ENCODE measurements around the gene LYPD5. TPM values are rescaled to one million over a fixed set of nuclear protein-coding genes. Genes with fewer than 3 reads are reported as not detected.
"Not testable (repeated sequence)": the region's sequence is repeated elsewhere in the genome, so short reads cannot be mapped to it uniquely, and the experiment has no call there.

The LYPD5 gene
- total RNA-seq, 1 experiment from 2014 or later: 0.46 TPM

DNA sequence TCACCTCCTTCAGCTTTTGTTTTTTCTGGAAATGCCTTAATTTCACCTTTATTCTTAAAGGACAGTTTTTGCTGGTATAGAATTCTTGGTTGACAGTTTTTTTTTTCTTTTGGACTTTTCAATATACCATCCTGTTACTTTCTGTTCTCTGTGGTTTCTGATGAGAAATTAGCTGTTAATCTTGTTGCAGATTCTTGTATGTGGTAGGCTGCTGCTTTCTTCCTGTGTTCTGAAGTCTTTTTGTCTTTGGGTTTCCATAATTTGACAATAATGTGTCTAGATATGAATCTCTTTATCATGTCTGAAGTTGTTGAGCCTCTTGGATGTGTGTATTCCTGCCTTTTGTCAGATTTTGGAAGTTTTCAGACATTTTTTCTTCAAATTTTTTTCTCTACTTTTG is 36.9 kb upstream of the LYPD5 start:
- Mint-ChIP-seq H3K27ac (no peak overlapping the region), H3K9me3 (peaks cover 65% of the 10 kb centered on the region)

DNA sequence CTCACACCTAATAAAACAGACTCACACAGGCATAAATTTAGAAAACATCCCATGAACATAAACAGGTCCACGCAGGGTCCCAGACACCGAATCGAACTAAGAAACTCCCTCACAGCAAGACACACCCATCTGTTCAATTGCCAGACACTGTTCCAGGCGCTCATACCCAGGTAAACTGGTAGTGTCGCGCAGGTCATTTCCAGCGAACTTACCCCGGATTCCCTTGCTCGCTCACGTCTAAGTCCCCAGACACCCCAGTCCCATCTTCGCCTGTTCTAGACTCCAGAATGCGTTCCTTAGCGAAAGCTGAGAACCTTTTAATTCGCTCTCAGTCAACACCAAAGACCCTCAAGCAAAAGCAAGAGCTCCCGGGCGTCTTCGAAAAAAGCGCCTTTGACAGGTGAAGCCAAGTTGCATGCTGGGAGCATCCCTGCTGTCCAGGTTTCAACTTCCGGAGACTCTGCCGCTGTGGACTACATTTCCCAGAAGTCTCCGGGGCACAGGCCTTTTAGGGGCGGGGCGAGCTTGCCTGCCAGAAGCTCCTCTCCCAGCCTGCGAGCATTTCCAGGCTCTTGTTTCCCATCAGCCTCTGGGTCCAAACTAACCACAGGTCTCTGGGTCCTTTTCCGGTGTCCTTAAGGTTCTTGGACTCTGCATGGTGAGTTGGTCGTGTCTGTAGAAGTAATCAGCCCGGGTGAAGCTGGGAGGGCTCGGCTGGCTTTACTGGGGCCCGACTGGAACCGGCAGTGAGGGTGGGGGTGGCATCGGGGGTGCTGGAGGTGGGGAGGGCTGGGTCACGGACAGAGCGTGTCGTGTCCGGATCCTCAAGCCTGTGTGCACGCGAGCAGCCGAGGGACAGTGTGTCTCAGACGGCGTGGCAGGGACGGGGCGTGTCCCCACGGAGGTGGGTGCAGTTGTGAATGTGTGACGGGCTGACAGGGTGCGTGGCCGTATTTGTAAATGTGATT is 24.8 kb upstream of the LYPD5 start, which contains the start of gene ZNF283:
Gene ZNF283 (plus strand): TSS at position 535 of the 968 bp plus-strand sequence. CDS start 6,184 bp downstream, outside the sequence.
- peaks cover 7% of the 10 kb centered on the region; the same call in 1 of the 2 replicates for H3K4me1 Mint-ChIP-seq
- TF ChIP-seq ZNF671 (CRISPR knock-in tag; IDR thresholded peaks at IDR 0.05) (no peak), CBFB (CRISPR knock-in tag; IDR thresholded peaks at IDR 0.05; ENCODE audit: low read depth) (no peak), GABPB1 (CRISPR knock-in tag; IDR thresholded peaks at IDR 0.05) (peak; percentile 38; the same call in 1 of the 2 replicates)
- TF ChIP-seq, protein P1, sequence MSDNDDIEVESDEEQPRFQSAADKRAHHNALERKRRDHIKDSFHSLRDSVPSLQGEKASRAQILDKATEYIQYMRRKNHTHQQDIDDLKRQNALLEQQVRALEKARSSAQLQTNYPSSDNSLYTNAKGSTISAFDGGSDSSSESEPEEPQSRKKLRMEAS (CRISPR knock-in tag; IDR thresholded peaks at IDR 0.05): peak; percentile 85
- TF ChIP-seq, protein P2, sequence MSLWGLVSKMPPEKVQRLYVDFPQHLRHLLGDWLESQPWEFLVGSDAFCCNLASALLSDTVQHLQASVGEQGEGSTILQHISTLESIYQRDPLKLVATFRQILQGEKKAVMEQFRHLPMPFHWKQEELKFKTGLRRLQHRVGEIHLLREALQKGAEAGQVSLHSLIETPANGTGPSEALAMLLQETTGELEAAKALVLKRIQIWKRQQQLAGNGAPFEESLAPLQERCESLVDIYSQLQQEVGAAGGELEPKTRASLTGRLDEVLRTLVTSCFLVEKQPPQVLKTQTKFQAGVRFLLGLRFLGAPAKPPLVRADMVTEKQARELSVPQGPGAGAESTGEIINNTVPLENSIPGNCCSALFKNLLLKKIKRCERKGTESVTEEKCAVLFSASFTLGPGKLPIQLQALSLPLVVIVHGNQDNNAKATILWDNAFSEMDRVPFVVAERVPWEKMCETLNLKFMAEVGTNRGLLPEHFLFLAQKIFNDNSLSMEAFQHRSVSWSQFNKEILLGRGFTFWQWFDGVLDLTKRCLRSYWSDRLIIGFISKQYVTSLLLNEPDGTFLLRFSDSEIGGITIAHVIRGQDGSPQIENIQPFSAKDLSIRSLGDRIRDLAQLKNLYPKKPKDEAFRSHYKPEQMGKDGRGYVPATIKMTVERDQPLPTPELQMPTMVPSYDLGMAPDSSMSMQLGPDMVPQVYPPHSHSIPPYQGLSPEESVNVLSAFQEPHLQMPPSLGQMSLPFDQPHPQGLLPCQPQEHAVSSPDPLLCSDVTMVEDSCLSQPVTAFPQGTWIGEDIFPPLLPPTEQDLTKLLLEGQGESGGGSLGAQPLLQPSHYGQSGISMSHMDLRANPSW (CRISPR knock-in tag; conservative IDR thresholded peaks at IDR 0.05; ENCODE audit: low read depth): no peak
- ChIA-PET POLR2A (interaction anchor here (0.8 to 1.2 kb wide), 3 partner anchors 75 to 285 kb away, joined by 3 read pairs; no protein-coding TSS in a partner anchor), CTCF (interaction anchor here (0.8 to 2.1 kb wide), 7 partner anchors 17 to 744 kb away, joined by 3 to 13 read pairs (median 4); partner anchors contain the start of genes ZNF221 and ZNF45)
- H3K27ac Mint-ChIP-seq: peak within 1 kb of the TSS; percentile 41; the same call in 1 of the 2 replicates
- H3K36me3 Mint-ChIP-seq: peaks cover 19% of the 10 kb centered on the region
- peak within 1 kb of the TSS; percentile 80 for H3K4me3 Mint-ChIP-seq
- peaks cover 34% of the 10 kb centered on the region for H3K27me3 Mint-ChIP-seq (ENCODE audit: low read depth)
- H3K9me3 Mint-ChIP-seq: peaks cover 45% of the 10 kb centered on the region
- ATAC-seq (peak; percentile 99), DNase-seq (ENCODE audit: low spot score) (peak; percentile 91)

More for the DNA sequence above, 36.9 kb upstream of the LYPD5 start:
- H3K4me3 Mint-ChIP-seq: no peak overlapping the region
- DNase-seq (ENCODE audit: low spot score) (no peak), ATAC-seq (no peak)
- no peaks in the 10 kb centered on the region for H3K4me1 Mint-ChIP-seq
- ChIA-PET CTCF (no interaction called here), POLR2A (no interaction called here)
- TF ChIP-seq EMX1 (CRISPR knock-in tag; IDR thresholded peaks at IDR 0.05) (no peak), ELF4 (CRISPR knock-in tag; IDR thresholded peaks at IDR 0.05; ENCODE audit: low read depth) (no peak), FOXP1 (CRISPR knock-in tag; IDR thresholded peaks at IDR 0.05; ENCODE audit: borderline replicate concordance) (no peak), SOX15 (CRISPR knock-in tag; IDR thresholded peaks at IDR 0.05) (no peak), OVOL2 (CRISPR knock-in tag; IDR thresholded peaks at IDR 0.05; ENCODE audit: borderline replicate concordance) (no peak), PRRX2 (CRISPR knock-in tag; IDR thresholded peaks at IDR 0.05) (no peak), TCF7 (CRISPR knock-in tag; IDR thresholded peaks at IDR 0.05; ENCODE audit: low read depth) (no peak), ZNF671 (CRISPR knock-in tag; IDR thresholded peaks at IDR 0.05) (no peak)
- TF ChIP-seq, protein P3, sequence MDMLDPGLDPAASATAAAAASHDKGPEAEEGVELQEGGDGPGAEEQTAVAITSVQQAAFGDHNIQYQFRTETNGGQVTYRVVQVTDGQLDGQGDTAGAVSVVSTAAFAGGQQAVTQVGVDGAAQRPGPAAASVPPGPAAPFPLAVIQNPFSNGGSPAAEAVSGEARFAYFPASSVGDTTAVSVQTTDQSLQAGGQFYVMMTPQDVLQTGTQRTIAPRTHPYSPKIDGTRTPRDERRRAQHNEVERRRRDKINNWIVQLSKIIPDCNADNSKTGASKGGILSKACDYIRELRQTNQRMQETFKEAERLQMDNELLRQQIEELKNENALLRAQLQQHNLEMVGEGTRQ (CRISPR knock-in tag; IDR thresholded peaks at IDR 0.05): no peak
- TF ChIP-seq, protein P4, sequence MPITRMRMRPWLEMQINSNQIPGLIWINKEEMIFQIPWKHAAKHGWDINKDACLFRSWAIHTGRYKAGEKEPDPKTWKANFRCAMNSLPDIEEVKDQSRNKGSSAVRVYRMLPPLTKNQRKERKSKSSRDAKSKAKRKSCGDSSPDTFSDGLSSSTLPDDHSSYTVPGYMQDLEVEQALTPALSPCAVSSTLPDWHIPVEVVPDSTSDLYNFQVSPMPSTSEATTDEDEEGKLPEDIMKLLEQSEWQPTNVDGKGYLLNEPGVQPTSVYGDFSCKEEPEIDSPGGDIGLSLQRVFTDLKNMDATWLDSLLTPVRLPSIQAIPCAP (CRISPR knock-in tag; IDR thresholded peaks at IDR 0.05): no peak
- TF ChIP-seq, protein P5, sequence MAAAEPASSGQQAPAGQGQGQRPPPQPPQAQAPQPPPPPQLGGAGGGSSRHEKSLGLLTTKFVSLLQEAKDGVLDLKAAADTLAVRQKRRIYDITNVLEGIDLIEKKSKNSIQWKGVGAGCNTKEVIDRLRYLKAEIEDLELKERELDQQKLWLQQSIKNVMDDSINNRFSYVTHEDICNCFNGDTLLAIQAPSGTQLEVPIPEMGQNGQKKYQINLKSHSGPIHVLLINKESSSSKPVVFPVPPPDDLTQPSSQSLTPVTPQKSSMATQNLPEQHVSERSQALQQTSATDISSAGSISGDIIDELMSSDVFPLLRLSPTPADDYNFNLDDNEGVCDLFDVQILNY (CRISPR knock-in tag; IDR thresholded peaks at IDR 0.05): no peak
- TF ChIP-seq, protein P6, sequence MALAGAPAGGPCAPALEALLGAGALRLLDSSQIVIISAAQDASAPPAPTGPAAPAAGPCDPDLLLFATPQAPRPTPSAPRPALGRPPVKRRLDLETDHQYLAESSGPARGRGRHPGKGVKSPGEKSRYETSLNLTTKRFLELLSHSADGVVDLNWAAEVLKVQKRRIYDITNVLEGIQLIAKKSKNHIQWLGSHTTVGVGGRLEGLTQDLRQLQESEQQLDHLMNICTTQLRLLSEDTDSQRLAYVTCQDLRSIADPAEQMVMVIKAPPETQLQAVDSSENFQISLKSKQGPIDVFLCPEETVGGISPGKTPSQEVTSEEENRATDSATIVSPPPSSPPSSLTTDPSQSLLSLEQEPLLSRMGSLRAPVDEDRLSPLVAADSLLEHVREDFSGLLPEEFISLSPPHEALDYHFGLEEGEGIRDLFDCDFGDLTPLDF (CRISPR knock-in tag; IDR thresholded peaks at IDR 0.05): no peak
- H3K36me3 Mint-ChIP-seq: peaks cover 89% of the 10 kb centered on the region
- H3K27me3 Mint-ChIP-seq (ENCODE audit: low read depth): no peaks in the 10 kb centered on the region; the same call in 1 of the 2 replicates

DNA sequence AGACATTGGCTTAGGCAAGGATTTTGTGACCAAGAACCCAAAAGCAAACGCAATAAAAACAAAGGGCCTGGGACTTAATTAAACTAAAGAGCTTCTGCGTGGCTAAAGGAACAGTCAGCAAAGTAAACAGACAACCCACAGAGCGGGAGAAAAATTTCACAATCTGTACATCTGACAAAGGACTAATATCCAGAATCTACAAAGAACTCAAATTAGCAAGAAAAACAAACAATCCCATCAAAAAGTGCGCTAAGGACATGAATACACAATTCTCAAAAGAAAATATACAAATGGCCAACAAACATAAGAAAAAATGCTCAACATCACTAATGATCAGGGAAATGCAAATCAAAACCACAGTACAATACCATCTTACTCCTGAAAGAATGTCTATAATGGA is 22.3 kb upstream of the LYPD5 start:
- POLR2A ChIA-PET; ATAC-seq; H3K4me3 Mint-ChIP-seq; H3K36me3 Mint-ChIP-seq; H3K4me1 Mint-ChIP-seq; DNase-seq (ENCODE audit: low spot score); CTCF ChIA-PET; H3K27ac Mint-ChIP-seq: not testable (repeated sequence)
- Mint-ChIP-seq H3K9me3 (peaks cover 55% of the 10 kb centered on the region), H3K27me3 (ENCODE audit: low read depth) (peaks cover 51% of the 10 kb centered on the region)

DNA sequence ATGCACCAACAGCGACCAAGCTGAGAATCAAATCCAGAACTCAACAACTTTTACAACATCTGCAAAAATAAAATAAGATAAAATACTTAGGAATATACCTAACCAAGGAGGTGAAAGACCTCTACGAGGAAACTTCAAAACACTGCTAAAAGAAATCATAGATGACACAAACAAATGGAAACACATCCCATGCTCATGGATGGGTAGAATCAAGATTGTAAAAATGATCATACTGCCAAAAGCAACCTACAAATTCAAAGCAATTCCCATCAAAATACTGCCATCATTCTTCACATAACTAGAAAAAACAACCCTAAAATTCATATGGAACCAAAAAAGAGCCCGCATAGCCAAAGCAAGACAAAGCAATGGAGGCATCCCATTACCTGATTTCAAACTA is 21.6 kb upstream of the LYPD5 start:
- H3K4me3 Mint-ChIP-seq; H3K27ac Mint-ChIP-seq; H3K4me1 Mint-ChIP-seq; CTCF ChIA-PET; H3K36me3 Mint-ChIP-seq; DNase-seq (ENCODE audit: low spot score); ATAC-seq; POLR2A ChIA-PET: not testable (repeated sequence)
- Mint-ChIP-seq H3K27me3 (ENCODE audit: low read depth) (peaks cover 56% of the 10 kb centered on the region), H3K9me3 (peaks cover 55% of the 10 kb centered on the region)

Data from WTC11 (cell line).